ENCODE data around the gene NF2.

The NF2 gene

GRCh38 chr22:29703569-29704195, 100.2 kb downstream of the NF2 start:
- DNase-seq, result no peak

- peak; percentile 15 for DNase-seq
These were observed 101.3 kb downstream of the NF2 start for GRCh38 chr22:29704528-29705285.

GRCh38 chr22:29705651-29706050, 102.2 kb downstream of the NF2 start:
- DNase-seq, result no peak

- DNase-seq, result peak; percentile 43
These were observed 103.1 kb downstream of the NF2 start for GRCh38 chr22:29706486-29706885.

- DNase-seq, result peak; percentile 75
These were observed 103.6 kb downstream of the NF2 start for GRCh38 chr22:29707010-29707409.

- DNase-seq, result no peak
These were observed 104.0 kb downstream of the NF2 start for GRCh38 chr22:29707471-29707870.

GRCh38 chr22:29710193-29710592, 106.8 kb downstream of the NF2 start:
- DNase-seq, result no peak

GRCh38 chr22:29710922-29711593, 107.6 kb downstream of the NF2 start:
- DNase-seq, result peak; percentile 50

- DNase-seq, result no peak
These were observed 108.7 kb downstream of the NF2 start for GRCh38 chr22:29712119-29712518.

- DNase-seq, result no peak
These were observed 109.8 kb downstream of the NF2 start for GRCh38 chr22:29713156-29713727.

GRCh38 chr22:29715240-29715639, 111.8 kb downstream of the NF2 start:
- DNase-seq, result peak; percentile 88

GRCh38 chr22:29715705-29716104, 112.3 kb downstream of the NF2 start:
- DNase-seq, result no peak

- peak; percentile 91 for DNase-seq
These were observed 113.5 kb downstream of the NF2 start for GRCh38 chr22:29716814-29717545.

- DNase-seq, result peak; percentile 65
These were observed 114.4 kb downstream of the NF2 start for GRCh38 chr22:29717789-29718188.

GRCh38 chr22:29718949-29719898, 115.8 kb downstream of the NF2 start:
- DNase-seq, result peak; percentile 76

- DNase-seq, result no peak
These were observed 116.6 kb downstream of the NF2 start, which contains the start of gene CABP7 for GRCh38 chr22:29719899-29720645. Gene CABP7 (plus strand): TSS chr22:29720003. CDS start chr22:29720425, 422 bp downstream.

- no peak for DNase-seq
These were observed 117.4 kb downstream of the NF2 start for GRCh38 chr22:29720811-29721323.

GRCh38 chr22:29722151-29722550, 118.7 kb downstream of the NF2 start:
- no peak for DNase-seq

- no peak for DNase-seq
These were observed 119.2 kb downstream of the NF2 start for GRCh38 chr22:29722587-29722986.

- no peak for DNase-seq
These were observed 120.3 kb downstream of the NF2 start for GRCh38 chr22:29723766-29724165.

GRCh38 chr22:29724843-29725242, 121.4 kb downstream of the NF2 start:
- no peak for DNase-seq
